Stimulated activated CD8-positive, alpha-beta memory T cell treated with anti-CD3 and anti-CD28 coated beads, Interleukin-12 subunit alpha, Interleukin-12 subunit beta, amount 100 ng/mL, for 24 hours (primary cell): ENCODE results near the gene TLE3.

Source experiments
- DNase-seq: peaks from one replicate; pipeline ENCODE4 v3.0.0-alpha.2; 2020; ENCODE audit errors: extremely low read depth

The TLE3 gene

DNA sequence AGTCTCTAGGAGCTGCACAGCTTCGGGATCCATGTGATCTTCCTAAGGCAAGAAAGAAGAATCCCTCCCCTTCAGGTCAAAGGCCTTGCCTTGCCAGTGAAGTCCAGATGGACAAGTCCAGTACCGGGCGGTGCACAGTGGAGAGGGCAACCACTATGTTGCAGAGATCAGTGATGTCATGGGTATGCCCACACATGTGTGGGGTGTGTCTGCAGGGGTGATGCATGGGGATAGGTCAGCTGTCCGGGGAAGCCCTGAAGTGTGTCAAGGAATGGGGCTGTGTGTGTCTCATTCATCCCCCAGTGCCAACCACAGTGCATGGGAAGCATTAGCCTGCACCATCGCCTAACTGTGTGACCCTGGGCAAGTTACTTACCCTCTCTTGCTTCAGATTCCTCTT lies 66.5 kb downstream of the TLE3 start:
- no peak for DNase-seq

DNA sequence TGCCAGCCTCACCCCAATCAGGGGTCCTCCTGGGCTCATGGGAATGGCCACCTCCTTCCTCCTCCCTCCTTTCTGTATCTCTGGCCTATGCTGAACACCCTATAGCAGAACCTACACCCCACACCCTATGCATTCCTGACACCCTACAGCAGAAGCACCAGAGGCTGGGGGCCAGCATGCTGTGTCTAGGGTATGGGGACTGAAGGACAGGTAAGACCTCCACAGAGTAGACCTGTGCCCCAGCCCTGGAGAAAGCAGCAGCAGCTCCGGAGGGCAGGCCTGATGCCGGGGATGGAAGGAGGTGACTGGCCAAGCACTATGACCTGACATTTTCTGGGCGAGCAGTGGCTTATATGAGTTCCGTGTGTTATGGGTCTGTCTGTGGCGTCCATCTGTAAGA lies 66.9 kb downstream of the TLE3 start:
- no peak for DNase-seq

DNA sequence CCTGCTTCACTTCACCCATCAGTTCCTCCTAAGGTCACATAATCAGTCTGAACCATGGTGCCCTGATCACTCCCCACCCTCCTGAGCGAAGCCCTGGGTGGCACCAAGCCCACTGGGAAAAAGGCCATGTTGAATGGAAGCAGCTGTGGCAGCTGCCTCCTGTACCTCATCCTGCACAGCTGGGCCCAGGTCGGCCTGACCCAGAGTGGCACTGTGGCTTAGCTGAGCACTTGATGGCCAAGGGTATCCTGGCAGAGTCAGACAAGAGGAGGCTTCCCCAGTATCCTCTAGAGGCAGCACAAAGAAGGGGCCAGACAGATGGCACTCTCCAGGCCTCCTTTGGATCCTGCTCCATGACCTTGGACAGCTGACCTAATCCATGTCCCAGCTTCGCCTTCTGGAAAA lies 68.4 kb downstream of the TLE3 start:
- DNase-seq, result no peak

DNA sequence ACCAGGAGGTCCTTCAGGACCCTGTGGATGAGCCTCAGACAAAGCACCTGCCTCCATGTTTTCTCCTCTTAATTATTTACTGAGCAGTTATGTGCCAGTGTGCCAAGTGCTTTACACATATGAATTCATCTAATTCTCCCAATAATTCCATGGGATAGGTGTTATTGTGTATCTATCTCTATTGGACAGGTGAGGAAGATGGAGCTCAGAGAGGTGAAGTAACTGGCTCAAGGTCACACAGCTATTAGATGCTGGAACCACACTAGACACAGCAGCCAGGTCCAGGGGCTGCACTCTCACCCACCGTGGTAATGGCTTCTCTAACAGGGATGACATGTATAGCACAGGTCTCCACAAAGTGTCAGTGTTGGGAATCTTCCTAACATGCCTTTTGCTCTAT lies 70.2 kb downstream of the TLE3 start:
- DNase-seq, result no peak

DNA sequence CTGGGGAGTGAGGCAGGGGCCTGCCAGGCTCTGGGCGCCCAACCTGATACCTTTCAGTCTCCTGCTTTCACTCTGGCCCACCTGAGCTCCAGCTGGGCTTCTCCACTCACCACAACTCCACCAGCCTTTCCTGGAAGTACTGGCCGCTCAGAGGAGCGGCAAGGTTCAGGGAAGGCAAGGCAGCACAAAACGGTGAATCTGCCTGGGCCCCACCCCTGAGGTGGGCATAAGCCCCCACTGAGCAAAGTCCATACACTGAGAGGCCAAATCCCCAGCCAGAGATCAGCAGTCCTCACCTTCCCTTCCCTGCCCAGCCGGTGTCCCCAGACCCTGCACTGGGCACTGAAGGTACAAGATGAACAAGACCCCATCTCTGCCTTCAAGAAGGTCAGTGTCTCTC lies 70.7 kb downstream of the TLE3 start:
- DNase-seq, result no peak

DNA sequence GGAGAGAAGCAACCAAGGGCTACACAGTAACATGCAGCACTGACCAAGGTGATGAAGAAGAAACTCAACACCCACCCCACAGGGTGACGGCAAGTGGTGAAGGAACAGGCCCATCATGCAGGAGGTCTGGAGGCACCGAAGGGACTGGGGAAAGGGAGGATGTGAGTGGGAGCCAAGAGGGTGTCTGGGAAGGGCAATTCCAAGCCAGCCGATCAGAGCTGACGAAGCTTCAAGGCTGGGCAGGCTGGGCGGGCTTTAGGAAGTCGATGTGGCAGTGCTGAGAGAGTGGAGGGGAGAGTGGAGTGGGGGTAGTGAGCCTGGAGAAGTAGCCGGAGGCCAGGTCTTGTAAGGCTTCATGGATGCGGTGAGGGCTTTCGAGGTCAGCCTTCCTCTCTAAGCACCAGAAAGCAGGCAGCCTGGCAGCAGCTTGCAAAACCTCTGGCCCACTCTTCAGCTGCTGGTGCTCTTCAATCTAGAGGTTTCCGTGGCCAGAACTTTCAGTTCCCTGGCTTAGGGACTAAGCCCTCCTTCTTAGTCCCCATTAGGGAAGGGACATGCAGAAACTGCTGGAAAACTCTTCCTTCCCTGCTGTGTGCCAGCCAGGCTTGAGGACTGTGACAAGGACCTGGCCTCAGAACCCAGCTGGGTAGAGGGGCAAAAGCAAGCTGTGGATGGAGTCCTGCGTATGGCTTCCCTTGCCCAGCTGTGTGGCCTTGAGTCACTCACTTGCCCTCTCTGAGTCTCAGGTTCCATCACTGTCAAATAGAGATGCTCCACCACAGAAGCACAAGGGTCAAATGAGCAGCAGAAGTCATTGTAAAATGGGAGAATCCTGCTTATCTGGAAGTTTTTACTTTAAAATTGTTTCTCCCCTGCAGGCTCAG lies 72.1 kb downstream of the TLE3 start:
- no peak for DNase-seq

DNA sequence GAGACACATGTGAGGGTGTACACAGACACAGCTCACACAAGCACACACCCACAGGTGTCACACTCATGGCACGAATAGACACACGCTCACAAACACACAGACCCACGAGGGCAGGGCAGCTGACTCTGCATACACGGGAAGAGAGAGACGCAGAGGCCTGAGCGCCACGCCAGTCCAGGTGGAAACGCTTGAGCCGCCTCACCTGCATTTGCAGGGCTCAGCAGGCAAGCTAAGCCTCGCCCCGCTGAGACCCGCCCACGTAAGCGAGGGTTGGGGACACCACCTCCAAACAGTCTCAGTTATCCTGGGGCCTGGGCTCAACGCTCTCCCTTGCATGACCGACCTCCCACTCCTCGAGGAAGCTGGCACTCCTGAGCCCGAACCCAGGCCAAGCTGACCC lies 73.2 kb downstream of the TLE3 start:
- no peak for DNase-seq

DNA sequence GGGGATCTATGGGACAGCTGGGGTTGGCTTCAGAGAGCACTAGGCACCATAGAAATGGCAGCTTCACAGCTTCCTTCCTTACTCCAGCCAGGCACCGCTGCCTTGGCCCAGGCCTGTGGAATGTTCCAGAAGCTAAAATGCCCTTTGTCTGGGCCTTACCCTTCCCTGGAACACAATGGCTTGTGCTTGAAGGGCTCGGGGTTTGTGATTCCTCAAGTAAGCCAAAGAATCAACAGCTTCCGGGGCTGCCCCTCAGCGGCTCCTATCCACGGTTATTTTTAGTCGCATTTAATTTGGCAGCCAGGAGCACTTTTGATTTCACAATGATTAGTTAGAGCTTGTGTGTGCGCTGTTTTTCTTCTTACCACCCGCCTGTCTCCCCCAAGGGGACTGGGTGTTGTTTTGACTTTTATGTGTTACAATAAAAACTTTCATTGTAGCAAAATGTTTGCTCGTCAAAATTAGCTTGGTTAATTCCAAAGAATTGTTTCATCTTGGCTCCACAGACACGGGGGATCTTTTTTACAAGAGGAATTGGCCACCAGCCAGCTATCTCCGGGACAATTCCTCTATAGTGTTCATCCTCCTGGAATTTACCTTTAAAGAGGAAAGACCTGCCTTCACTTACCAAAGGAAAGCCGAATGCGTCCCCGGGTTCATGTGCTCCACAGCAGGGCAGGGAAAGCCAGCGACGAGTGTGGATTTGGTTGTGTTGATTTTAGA lies 73.8 kb downstream of the TLE3 start:
- no peak for DNase-seq

DNA sequence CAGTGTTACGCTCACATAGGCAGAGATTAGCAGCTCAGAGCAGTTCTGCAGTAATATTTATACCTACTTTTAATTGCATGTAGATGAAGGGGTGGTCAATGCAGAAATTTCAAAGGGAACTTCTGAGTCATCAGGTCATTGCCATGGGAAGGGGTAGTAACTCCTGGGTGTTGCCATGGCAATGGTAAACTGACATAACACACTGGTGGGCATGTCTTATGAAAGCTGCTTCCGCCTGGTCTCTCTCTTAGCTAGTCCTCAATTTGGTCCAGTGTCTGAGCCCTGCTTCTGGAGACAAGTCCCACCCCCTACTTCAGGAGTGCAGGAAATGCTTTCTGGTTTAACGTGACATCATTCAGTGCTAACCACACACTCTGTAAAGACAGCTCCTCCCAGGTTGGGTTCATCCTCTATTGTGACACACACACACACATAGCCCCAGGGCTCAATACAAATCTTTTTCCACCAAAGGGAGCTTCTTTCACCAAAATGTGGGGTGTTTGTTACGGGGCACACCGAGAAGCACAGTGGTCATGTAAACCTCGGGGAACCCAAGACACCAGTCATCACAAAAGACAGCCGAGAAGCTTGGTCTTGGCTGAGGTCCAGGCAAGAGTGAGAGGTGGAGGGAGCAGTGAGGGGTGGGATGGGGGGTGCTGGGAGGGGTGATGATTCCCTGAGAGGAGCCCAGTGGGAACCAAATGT lies 74.5 kb downstream of the TLE3 start:
- peak; percentile 3 for DNase-seq

DNA sequence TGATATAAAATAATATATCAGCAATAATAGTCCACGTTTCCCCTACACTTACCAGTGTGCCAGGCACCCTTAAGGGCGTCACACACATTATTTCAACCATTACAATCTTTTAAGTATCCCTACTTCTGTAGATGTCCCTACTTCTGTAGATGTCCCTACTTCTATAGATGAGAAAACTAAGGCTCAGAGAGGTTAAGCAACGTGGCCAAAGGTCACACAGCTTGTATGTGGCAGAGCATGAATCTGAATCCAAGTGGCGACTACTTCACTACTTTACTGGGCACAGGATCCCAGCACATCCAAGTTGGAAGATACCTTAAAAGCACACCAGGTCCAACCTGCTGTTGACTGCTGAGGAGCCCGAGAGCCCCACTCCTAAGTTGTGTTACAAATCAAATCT lies 77.5 kb downstream of the TLE3 start:
- DNase-seq, result no peak

DNA sequence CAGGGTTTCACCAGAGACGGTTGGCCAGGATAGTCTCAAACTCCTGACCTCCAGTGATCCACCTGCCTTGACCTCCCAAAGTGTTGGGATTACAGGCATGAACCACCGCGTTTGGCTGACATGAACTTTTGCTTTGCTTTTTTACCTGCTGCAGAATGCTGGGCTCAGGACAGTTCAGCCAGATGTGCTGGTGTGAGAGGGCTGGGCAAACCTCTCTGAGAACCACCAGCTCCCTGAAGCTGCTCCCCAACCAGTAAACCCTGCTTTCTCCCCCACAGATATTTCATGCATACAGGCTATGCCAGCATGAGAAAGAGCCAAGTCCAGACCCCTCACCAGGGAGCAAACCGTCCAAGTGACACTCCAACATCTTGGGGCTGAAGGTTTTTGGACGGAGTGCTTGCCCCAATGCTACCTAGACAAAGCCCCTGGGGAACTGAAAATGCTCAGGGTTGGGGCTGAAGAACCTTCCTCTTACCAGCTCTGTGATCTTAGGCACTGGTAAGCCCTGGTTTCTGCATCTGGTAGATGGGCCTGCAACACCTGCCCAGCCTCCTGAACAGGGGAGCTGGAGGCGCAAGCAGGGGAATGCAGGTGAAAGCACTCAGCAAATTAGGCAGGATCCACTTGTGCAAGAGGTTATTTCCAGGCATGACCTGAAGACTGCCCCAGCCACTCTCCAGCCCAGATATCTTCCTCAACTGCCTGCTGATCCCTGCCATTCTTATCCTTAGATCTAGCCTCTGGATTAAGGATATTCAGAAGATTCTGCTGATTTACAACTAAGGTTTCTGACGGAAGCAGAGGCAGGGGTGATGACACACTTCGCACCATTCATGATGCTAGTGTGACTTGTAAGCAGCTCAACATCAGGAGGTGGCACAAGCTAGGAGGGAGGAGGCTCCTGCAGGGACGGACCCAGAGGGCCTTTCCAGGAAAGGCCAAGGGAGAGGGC lies 78.8 kb downstream of the TLE3 start:
- no peak for DNase-seq

DNA sequence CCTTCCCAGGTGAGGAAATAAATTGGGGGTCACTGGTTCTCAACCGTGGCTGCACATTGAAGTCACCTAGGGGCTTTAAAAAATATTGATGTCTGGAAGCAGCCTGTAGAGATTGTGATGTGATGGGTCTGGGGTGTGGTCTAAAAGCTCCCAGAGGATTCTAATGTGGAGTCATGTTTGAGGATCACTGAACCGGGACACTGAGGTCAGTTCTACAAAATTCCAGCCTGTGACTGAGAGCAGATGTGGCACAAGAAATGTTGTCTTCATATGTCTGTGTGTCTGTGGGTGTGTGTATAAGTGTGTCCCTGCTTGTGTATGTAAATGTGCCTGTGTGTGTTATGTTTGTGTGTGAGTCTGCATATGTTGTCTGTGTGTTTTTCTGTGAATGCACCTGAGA lies 79.9 kb downstream of the TLE3 start:
- no peak for DNase-seq

DNA sequence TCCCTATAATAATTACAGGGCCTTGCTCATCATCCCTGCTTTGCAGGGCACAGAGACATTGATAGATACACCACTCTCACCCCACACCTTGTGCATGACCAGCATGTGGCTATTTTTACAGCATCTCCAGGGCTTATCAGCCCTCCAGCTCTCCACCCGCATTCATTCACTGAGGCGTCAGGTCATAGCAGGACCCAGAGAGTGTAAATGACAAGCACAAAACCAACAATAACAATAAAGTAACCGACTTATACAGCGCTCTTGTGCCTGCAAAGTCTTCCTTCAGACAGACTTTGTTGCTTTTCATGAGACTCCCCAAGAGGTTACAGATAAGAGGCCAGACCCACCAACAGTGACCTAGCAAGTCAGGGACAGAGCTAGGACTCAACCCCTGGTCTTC lies 80.7 kb downstream of the TLE3 start:
- DNase-seq, result no peak

DNA sequence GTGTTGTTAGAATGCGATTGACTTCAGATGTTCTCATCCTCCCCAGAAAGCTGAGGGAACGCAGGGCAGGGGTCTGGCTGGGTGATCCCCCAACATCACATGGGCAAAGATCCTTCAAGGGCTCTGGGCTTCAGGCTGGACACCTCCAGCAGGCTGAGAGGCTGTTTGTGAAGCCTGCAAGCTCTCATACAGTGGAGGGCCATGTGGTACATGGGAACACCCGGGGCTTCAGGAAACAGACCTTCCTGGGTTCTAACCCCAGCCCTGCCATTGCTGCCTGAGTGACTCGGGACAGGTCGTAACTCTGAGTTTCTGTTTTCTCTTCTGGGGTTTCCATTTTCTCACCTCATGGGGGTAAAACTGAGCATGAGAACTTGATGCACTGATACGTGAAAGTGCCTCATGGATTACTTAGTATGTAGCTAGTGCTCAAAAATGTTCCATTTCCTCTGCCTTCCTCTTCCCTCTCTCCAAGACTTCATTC lies 81.2 kb downstream of the TLE3 start:
- no peak for DNase-seq

DNA sequence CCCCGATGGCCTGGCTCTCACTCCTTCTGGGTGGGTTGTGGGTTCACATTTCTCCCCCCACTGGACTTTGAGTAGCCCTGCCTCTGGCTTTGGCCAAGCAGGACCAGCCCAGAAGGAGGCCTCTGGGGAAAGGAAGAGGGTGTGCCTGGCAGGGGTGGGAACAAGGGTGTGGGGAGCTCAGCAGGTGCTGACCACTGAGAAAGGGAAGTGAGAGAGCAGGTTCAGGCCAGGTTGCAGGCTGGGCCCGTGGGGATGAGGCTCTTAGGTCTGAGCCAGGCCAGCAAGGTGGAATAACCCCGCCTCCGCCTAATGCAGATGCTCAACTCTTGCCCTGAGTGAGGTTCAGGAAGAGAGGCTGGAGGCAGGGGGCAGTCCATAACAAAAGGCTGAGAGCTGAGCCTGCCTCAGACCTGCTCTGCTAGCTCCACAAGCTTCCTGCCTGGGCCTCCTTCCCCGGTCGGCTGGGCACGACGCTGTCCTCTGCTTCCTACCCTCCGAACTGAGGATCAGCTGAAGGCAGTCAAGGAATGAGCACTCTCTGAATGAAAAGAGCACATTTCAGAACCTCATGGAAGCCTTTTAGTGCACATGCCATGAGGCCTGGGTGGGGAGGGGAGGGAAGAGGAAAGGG lies 82.7 kb downstream of the TLE3 start:
- DNase-seq, result no peak

DNA sequence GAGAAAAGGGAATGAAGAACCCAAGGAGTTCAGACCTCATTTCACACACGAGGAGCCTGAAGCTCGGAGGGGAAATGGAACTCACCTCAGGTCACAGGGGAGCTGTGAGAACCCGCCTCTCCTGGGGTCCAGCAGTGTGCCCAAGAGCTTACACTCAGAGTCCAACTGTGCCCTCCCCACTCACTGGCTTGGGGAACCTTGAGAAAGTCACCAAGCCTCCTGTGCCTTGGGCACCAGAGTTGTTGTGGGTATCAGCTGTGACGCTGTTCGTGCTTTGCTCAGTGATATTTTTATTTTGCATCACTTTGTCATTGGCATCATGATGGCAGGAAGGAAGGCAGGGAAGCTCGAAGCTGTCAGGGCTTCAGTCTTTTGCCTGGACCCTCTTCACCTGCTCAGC lies 83.4 kb downstream of the TLE3 start:
- DNase-seq, result no peak

DNA sequence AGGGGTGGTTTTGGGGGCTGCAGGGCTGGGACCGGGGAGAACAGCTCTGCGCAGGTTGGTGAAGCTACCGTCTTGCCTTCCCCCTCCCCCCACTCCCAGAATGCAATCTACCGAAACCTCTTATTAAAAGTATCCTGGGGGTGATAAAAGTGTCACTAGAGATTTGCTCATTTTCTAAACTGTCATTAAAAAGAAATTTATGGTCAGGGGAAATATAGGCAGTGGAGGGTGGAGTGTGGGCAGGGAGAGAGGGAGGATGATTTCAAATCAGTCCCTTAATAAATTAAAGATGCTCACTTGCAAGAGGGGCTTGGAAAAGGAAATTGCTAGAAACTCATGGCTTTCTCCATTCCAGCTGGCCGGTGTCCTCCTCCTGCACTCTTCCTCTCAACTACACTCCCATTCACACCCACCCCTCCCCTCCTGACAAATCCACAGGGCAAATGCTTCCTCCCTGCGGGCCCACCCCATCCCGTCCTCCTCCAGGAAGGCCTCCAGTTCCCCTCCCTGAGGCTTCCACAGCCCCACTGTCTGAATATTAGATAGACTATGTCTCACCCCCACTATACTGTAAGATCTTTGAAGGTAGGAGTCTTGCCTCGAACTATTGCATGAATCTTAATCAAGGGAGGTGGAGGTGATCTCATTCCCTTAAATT lies 83.9 kb downstream of the TLE3 start:
- DNase-seq, result no peak

DNA sequence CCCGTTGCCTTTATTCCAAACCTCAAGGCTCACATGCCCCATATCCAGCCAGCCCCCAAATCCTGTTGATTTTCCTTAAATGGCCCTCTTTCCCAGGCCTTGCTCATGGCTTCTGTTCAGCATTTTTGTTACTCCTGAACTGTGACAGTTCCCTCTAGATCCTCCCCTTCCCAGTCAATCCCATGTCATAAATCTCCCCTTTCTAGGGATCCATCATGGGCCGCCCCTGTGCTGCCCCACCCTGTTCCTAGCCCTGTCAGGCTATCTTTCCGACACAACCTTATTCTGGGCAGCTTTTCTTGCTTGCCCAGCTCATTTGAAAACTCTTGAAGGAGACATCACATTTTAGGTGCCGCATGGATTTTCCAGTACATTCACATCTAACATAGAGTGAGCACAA lies 84.8 kb downstream of the TLE3 start:
- no peak for DNase-seq

DNA sequence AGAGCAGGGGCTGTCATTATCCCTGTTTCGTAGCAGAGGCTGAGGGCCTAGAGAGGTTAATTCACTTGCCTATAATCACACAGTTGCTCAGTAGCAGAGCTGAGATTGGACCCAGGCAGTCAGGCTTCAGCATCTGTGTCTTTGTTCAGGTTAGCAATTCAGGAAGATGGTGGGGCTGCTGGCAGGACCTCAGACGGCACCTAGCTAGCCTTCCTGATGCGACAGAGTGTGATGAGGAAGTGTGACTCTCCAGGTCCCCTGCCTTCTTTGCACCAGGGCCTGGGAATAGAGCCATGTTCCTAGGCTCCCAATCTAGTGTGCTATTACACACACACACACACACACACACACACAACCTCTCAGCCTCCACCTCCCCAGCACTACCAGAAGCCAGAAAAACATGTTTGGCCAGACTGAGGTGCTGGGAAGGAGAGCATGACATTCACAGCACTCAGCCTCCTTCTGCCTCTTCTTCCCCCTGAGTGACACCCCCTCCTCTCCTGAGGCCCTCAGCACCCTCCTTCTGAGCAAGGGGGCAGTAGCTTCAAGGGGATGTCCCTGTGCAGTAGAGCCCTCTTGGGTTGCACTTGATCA lies 88.9 kb downstream of the TLE3 start:
- DNase-seq, result no peak
